HEK293 (cell line): ENCODE data around the gene MUC12.

Experiments used
- BCL11A ChIP-seq: fragments of 450-650 bp; formaldehyde crosslinking; IDR thresholded peaks from 2 replicates; pipeline ENCODE4 v1.5.1; 2016; ENCODE audit warnings: low read depth, missing biosample characterization, missing genetic modification characterization
- BCL11B ChIP-seq: fragments of 450-650 bp; formaldehyde crosslinking; IDR thresholded peaks from 2 replicates; pipeline ENCODE4 v1.5.1; 2016; ENCODE audit warnings: low read depth, missing biosample characterization, missing genetic modification characterization
- EGR2 ChIP-seq: fragments of 450-650 bp; formaldehyde crosslinking; IDR thresholded peaks from 2 replicates; pipeline ENCODE4 v1.5.1; 2016; ENCODE audit warnings: low read depth, missing biosample characterization, missing genetic modification characterization
- IKZF3 ChIP-seq: fragments of 450-650 bp; IDR thresholded peaks from 2 replicates; pipeline ENCODE4 v1.5.0; 2018; ENCODE audit warnings: missing biosample characterization, mild to moderate bottlenecking, missing genetic modification characterization, moderate library complexity
- OSR2 ChIP-seq: fragments of 450-650 bp; formaldehyde crosslinking; IDR thresholded peaks from 2 replicates; pipeline ENCODE4 v1.5.1; 2016; ENCODE audit warnings: missing biosample characterization, missing genetic modification characterization
- OVOL3 ChIP-seq: fragments of 450-650 bp; formaldehyde crosslinking; IDR thresholded peaks from 2 replicates; pipeline ENCODE4 v1.5.1; 2016; ENCODE audit warnings: missing biosample characterization, missing genetic modification characterization
- PRDM1 ChIP-seq: fragments of 450-650 bp; formaldehyde crosslinking; IDR thresholded peaks from 2 replicates; pipeline ENCODE4; 2016; ENCODE audit warnings: missing biosample characterization, missing genetic modification characterization
- SCRT1 ChIP-seq: fragments of 450-650 bp; formaldehyde crosslinking; IDR thresholded peaks from 2 replicates; pipeline ENCODE4 v1.5.1; 2016; ENCODE audit warnings: missing biosample characterization, missing genetic modification characterization, borderline replicate concordance
- SETDB1 ChIP-seq: IDR thresholded peaks from one replicate; pipeline ENCODE4 v1.6.1; 2017; ENCODE audit warnings: mild to moderate bottlenecking, low read length, moderate library complexity, mixed read lengths; ENCODE audit not compliant: insufficient read length
- ZBTB17 ChIP-seq: fragments of 450-650 bp; formaldehyde crosslinking; IDR thresholded peaks from 2 replicates; pipeline ENCODE4 v1.5.1; 2016; ENCODE audit warnings: missing biosample characterization, missing genetic modification characterization
- ZBTB20 ChIP-seq: fragments of 450-650 bp; formaldehyde crosslinking; IDR thresholded peaks from 2 replicates; pipeline ENCODE4 v1.5.1; 2016; ENCODE audit warnings: missing biosample characterization, missing genetic modification characterization
- ZNF114 ChIP-seq: fragments of 450-650 bp; formaldehyde crosslinking; IDR thresholded peaks from 2 replicates; pipeline ENCODE4 v1.5.0; 2017; ENCODE audit warnings: missing biosample characterization, missing genetic modification characterization
- ZNF157 ChIP-seq: fragments of 450-650 bp; formaldehyde crosslinking; IDR thresholded peaks from 2 replicates; pipeline ENCODE4 v1.5.1; 2016; ENCODE audit warnings: missing biosample characterization, missing genetic modification characterization
- ZNF2 ChIP-seq: fragments of 450-650 bp; formaldehyde crosslinking; IDR thresholded peaks from 2 replicates; pipeline ENCODE4 v1.5.1; 2016; ENCODE audit warnings: missing biosample characterization, missing genetic modification characterization
- ZNF341 ChIP-seq: fragments of 450-650 bp; formaldehyde crosslinking; IDR thresholded peaks from 2 replicates; pipeline ENCODE4; 2016; ENCODE audit warnings: low read depth, missing biosample characterization, missing genetic modification characterization
- ZNF600 ChIP-seq: fragments of 450-650 bp; formaldehyde crosslinking; IDR thresholded peaks from 2 replicates; pipeline ENCODE4 v1.5.1; 2016; ENCODE audit warnings: missing biosample characterization, missing genetic modification characterization
- ZNF664 ChIP-seq: fragments of 450-650 bp; formaldehyde crosslinking; IDR thresholded peaks from 2 replicates; pipeline ENCODE4 v1.5.1; 2016; ENCODE audit warnings: missing biosample characterization, missing genetic modification characterization
- ZNF785 ChIP-seq: fragments of 450-650 bp; formaldehyde crosslinking; IDR thresholded peaks from 2 replicates; pipeline ENCODE4 v1.5.1; 2016; ENCODE audit warnings: missing biosample characterization, missing genetic modification characterization
- ZNF791 ChIP-seq: fragments of 450-650 bp; formaldehyde crosslinking; IDR thresholded peaks from 2 replicates; pipeline ENCODE4 v1.5.1; 2016; ENCODE audit warnings: missing biosample characterization, missing genetic modification characterization
- ZNF837 ChIP-seq: fragments of 450-650 bp; formaldehyde crosslinking; IDR thresholded peaks from 2 replicates; pipeline ENCODE4 v1.5.1; 2016; ENCODE audit warnings: missing biosample characterization, missing genetic modification characterization
- TF ChIP-seq, protein P1 (sequence below): fragments of 450-650 bp; IDR thresholded peaks from 2 replicates; pipeline ENCODE4 v1.5.1; 2018; ENCODE audit warnings: missing biosample characterization, mild to moderate bottlenecking, missing genetic modification characterization
- TF ChIP-seq, protein P2 (sequence below): fragments of 450-650 bp; formaldehyde crosslinking; IDR thresholded peaks from 2 replicates; pipeline ENCODE4 v1.5.1; 2017; ENCODE audit warnings: missing biosample characterization, missing genetic modification characterization
- TF ChIP-seq, protein P3 (sequence below): fragments of 450-650 bp; IDR thresholded peaks from 2 replicates; pipeline ENCODE4 v1.5.1; 2018; ENCODE audit warnings: missing biosample characterization, missing genetic modification characterization
- TF ChIP-seq, protein P4 (sequence below): fragments of 450-650 bp; formaldehyde crosslinking; IDR thresholded peaks from 2 replicates; pipeline ENCODE4 v1.5.1; 2016; ENCODE audit warnings: missing biosample characterization, missing genetic modification characterization, borderline replicate concordance
- TF ChIP-seq, protein P5 (sequence below): fragments of 450-650 bp; formaldehyde crosslinking; IDR thresholded peaks from 2 replicates; pipeline ENCODE4 v1.5.1; 2016; ENCODE audit warnings: missing biosample characterization, missing genetic modification characterization
- TF ChIP-seq, protein P6 (sequence below): fragments of 450-650 bp; formaldehyde crosslinking; IDR thresholded peaks from 2 replicates; pipeline ENCODE4 v1.5.1; 2016; ENCODE audit warnings: missing biosample characterization, missing genetic modification characterization

Gene MUC12

DNA sequence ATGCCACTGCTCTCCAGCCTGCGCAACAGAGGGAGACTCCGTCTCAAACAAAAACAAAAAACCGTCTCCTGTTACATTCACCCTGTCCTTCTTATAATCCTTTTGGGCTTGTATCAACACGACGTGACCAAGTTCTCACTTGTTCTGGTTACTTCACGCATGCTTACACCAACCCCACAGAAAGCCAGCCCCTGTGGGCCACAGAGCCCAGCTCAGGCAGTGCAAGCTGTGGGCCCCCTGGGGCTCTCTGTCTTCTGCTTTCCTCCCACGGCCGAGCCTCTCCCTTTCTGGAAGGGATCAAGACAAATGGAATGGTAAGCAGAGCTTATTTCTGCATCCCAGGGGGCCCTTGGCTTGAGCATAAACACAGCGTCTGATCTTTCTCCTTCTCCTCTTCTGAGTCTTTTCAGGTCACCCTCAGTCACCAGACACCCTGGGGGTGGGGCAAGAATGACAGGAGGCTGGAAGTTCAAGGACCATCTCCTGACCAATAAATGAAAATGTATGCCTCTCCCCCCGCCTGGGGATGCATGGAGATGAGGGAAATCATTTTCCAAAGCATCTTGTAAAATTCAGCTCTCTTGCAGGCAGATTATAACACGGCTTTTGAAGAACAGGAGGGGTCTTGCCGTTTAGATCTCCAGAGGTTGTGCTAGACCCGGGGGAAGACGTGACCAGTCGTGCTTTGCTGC is 96.9 kb downstream of the MUC12 start (continued):
- peak; percentile 62; the same call in 1 of the 2 replicates for TF ChIP-seq ZNF2
- peak; percentile 48; the same call in 1 of the 2 replicates for TF ChIP-seq IKZF3 (tag by site-specific recombination)
- peak; percentile 79 for TF ChIP-seq OSR2 (tag by site-specific recombination)
- TF ChIP-seq ZBTB17 (tag by site-specific recombination), result peak; percentile 62
- no peak for TF ChIP-seq ZNF785 (tag by site-specific recombination)
- no peak for TF ChIP-seq ZNF837
- no peak for TF ChIP-seq ZNF114
- no peak for TF ChIP-seq OVOL3
- TF ChIP-seq ZNF791 (tag by site-specific recombination), result no peak
- TF ChIP-seq ZNF157 (tag by site-specific recombination), result no peak
- peak; percentile 72; the same call in 1 of the 2 replicates for TF ChIP-seq ZBTB20 (tag by site-specific recombination)
- no peak for TF ChIP-seq EGR2 (tag by site-specific recombination)
- TF ChIP-seq SETDB1, result no peak
- TF ChIP-seq, protein P1, sequence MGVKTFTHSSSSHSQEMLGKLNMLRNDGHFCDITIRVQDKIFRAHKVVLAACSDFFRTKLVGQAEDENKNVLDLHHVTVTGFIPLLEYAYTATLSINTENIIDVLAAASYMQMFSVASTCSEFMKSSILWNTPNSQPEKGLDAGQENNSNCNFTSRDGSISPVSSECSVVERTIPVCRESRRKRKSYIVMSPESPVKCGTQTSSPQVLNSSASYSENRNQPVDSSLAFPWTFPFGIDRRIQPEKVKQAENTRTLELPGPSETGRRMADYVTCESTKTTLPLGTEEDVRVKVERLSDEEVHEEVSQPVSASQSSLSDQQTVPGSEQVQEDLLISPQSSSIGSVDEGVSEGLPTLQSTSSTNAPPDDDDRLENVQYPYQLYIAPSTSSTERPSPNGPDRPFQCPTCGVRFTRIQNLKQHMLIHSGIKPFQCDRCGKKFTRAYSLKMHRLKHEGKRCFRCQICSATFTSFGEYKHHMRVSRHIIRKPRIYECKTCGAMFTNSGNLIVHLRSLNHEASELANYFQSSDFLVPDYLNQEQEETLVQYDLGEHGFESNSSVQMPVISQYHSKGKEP (tag by site-specific recombination), result 0 out of 2 replicates have a peak, but pooled peaks have one; percentile 3
- peak; percentile 54 for TF ChIP-seq ZNF341 (tag by site-specific recombination)
- TF ChIP-seq, protein P2, sequence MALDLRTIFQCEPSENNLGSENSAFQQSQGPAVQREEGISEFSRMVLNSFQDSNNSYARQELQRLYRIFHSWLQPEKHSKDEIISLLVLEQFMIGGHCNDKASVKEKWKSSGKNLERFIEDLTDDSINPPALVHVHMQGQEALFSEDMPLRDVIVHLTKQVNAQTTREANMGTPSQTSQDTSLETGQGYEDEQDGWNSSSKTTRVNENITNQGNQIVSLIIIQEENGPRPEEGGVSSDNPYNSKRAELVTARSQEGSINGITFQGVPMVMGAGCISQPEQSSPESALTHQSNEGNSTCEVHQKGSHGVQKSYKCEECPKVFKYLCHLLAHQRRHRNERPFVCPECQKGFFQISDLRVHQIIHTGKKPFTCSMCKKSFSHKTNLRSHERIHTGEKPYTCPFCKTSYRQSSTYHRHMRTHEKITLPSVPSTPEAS (tag by site-specific recombination), result no peak
- no peak for TF ChIP-seq BCL11B (tag by site-specific recombination)
- TF ChIP-seq PRDM1 (tag by site-specific recombination), result peak; percentile 54
- TF ChIP-seq, protein P3, sequence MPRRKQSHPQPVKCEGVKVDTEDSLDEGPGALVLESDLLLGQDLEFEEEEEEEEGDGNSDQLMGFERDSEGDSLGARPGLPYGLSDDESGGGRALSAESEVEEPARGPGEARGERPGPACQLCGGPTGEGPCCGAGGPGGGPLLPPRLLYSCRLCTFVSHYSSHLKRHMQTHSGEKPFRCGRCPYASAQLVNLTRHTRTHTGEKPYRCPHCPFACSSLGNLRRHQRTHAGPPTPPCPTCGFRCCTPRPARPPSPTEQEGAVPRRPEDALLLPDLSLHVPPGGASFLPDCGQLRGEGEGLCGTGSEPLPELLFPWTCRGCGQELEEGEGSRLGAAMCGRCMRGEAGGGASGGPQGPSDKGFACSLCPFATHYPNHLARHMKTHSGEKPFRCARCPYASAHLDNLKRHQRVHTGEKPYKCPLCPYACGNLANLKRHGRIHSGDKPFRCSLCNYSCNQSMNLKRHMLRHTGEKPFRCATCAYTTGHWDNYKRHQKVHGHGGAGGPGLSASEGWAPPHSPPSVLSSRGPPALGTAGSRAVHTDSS (tag by site-specific recombination), result no peak
- TF ChIP-seq, protein P4, sequence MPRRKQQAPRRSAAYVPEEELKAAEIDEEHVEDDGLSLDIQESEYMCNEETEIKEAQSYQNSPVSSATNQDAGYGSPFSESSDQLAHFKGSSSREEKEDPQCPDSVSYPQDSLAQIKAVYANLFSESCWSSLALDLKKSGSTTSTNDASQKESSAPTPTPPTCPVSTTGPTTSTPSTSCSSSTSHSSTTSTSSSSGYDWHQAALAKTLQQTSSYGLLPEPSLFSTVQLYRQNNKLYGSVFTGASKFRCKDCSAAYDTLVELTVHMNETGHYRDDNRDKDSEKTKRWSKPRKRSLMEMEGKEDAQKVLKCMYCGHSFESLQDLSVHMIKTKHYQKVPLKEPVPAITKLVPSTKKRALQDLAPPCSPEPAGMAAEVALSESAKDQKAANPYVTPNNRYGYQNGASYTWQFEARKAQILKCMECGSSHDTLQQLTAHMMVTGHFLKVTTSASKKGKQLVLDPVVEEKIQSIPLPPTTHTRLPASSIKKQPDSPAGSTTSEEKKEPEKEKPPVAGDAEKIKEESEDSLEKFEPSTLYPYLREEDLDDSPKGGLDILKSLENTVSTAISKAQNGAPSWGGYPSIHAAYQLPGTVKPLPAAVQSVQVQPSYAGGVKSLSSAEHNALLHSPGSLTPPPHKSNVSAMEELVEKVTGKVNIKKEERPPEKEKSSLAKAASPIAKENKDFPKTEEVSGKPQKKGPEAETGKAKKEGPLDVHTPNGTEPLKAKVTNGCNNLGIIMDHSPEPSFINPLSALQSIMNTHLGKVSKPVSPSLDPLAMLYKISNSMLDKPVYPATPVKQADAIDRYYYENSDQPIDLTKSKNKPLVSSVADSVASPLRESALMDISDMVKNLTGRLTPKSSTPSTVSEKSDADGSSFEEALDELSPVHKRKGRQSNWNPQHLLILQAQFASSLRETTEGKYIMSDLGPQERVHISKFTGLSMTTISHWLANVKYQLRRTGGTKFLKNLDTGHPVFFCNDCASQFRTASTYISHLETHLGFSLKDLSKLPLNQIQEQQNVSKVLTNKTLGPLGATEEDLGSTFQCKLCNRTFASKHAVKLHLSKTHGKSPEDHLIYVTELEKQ (tag by site-specific recombination), result no peak
- no peak for TF ChIP-seq BCL11A (tag by site-specific recombination)
- TF ChIP-seq ZNF664 (tag by site-specific recombination), result no peak
- peak; percentile 68; the same call in 1 of the 2 replicates for TF ChIP-seq SCRT1
- TF ChIP-seq, protein P5, sequence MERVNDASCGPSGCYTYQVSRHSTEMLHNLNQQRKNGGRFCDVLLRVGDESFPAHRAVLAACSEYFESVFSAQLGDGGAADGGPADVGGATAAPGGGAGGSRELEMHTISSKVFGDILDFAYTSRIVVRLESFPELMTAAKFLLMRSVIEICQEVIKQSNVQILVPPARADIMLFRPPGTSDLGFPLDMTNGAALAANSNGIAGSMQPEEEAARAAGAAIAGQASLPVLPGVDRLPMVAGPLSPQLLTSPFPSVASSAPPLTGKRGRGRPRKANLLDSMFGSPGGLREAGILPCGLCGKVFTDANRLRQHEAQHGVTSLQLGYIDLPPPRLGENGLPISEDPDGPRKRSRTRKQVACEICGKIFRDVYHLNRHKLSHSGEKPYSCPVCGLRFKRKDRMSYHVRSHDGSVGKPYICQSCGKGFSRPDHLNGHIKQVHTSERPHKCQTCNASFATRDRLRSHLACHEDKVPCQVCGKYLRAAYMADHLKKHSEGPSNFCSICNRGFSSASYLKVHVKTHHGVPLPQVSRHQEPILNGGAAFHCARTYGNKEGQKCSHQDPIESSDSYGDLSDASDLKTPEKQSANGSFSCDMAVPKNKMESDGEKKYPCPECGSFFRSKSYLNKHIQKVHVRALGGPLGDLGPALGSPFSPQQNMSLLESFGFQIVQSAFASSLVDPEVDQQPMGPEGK (tag by site-specific recombination), result peak; percentile 68
- TF ChIP-seq ZNF600 (tag by site-specific recombination), result peak; percentile 87
- TF ChIP-seq, protein P6, sequence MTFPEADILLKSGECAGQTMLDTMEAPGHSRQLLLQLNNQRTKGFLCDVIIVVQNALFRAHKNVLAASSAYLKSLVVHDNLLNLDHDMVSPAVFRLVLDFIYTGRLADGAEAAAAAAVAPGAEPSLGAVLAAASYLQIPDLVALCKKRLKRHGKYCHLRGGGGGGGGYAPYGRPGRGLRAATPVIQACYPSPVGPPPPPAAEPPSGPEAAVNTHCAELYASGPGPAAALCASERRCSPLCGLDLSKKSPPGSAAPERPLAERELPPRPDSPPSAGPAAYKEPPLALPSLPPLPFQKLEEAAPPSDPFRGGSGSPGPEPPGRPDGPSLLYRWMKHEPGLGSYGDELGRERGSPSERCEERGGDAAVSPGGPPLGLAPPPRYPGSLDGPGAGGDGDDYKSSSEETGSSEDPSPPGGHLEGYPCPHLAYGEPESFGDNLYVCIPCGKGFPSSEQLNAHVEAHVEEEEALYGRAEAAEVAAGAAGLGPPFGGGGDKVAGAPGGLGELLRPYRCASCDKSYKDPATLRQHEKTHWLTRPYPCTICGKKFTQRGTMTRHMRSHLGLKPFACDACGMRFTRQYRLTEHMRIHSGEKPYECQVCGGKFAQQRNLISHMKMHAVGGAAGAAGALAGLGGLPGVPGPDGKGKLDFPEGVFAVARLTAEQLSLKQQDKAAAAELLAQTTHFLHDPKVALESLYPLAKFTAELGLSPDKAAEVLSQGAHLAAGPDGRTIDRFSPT (tag by site-specific recombination), result no peak
